ENCODE results near the gene RAD51C.
"Not testable (repeated sequence)": the region's sequence is repeated elsewhere in the genome, so short reads cannot be mapped to it uniquely, and the experiment has no call there.

RAD51C gene

GRCh38 chr17:58753026-58753425 is 60.6 kb downstream of the RAD51C start:
- Mint-ChIP-seq H3K27me3 (peaks cover 32% of the 10 kb centered on the region), H3K4me1 (peaks cover 9% of the 10 kb centered on the region), H3K9me3 (no peaks in the 10 kb centered on the region), H3K4me3 (no peak overlapping the region), H3K27ac (no peak overlapping the region), H3K36me3 (no peaks in the 10 kb centered on the region)
- no peak for ATAC-seq

- ATAC-seq = no peak
- peaks cover 39% of the 10 kb centered on the region for H3K27me3 Mint-ChIP-seq
- H3K36me3 Mint-ChIP-seq = no peaks in the 10 kb centered on the region
- no peaks in the 10 kb centered on the region for H3K9me3 Mint-ChIP-seq
- no peak overlapping the region for H3K27ac Mint-ChIP-seq
- H3K4me1 Mint-ChIP-seq = peaks cover 12% of the 10 kb centered on the region
- H3K4me3 Mint-ChIP-seq = peak overlapping the region; percentile 78
Measured at GRCh38 chr17:58755269-58755576, 62.8 kb downstream of the RAD51C start.

GRCh38 chr17:58755577-58756245 is 63.3 kb downstream of the RAD51C start, which contains the start of gene PPM1E:
Gene PPM1E (plus strand): TSS chr17:58755854.
- ATAC-seq = peak; percentile 80
- Mint-ChIP-seq H3K4me1 (peaks cover 16% of the 10 kb centered on the region), H3K36me3 (no peaks in the 10 kb centered on the region), H3K4me3 (peak within 1 kb of the TSS; percentile 89), H3K27ac (peak within 1 kb of the TSS; percentile 48), H3K27me3 (peaks cover 44% of the 10 kb centered on the region), H3K9me3 (no peaks in the 10 kb centered on the region)

GRCh38 chr17:58756246-58757161 is 64.1 kb downstream of the RAD51C start:
- peak; percentile 57 for ATAC-seq
- H3K27me3 Mint-ChIP-seq = peaks cover 52% of the 10 kb centered on the region
- peaks cover 16% of the 10 kb centered on the region for H3K4me1 Mint-ChIP-seq
- H3K36me3 Mint-ChIP-seq = no peaks in the 10 kb centered on the region
- peak overlapping the region; percentile 89 for H3K4me3 Mint-ChIP-seq
- no peaks in the 10 kb centered on the region for H3K9me3 Mint-ChIP-seq
- peak overlapping the region; percentile 48 for H3K27ac Mint-ChIP-seq

- Mint-ChIP-seq H3K4me3 (peak overlapping the region; percentile 89), H3K27ac (peak overlapping the region; percentile 48), H3K27me3 (peaks cover 59% of the 10 kb centered on the region), H3K9me3 (no peaks in the 10 kb centered on the region), H3K36me3 (no peaks in the 10 kb centered on the region), H3K4me1 (peaks cover 16% of the 10 kb centered on the region)
- no peak for ATAC-seq
Measured at GRCh38 chr17:58757162-58757613, 64.8 kb downstream of the RAD51C start.

GRCh38 chr17:58758890-58759289 is 66.5 kb downstream of the RAD51C start:
- H3K27me3 Mint-ChIP-seq = peaks cover 60% of the 10 kb centered on the region
- H3K27ac Mint-ChIP-seq = no peak overlapping the region
- no peaks in the 10 kb centered on the region for H3K9me3 Mint-ChIP-seq
- ATAC-seq = no peak
- H3K4me1 Mint-ChIP-seq = peaks cover 16% of the 10 kb centered on the region
- no peaks in the 10 kb centered on the region for H3K36me3 Mint-ChIP-seq
- no peak overlapping the region for H3K4me3 Mint-ChIP-seq

GRCh38 chr17:58759522-58759921 is 67.1 kb downstream of the RAD51C start:
- Mint-ChIP-seq H3K27ac (no peak overlapping the region), H3K4me1 (peaks cover 16% of the 10 kb centered on the region), H3K9me3 (no peaks in the 10 kb centered on the region), H3K4me3 (no peak overlapping the region), H3K27me3 (peaks cover 54% of the 10 kb centered on the region), H3K36me3 (no peaks in the 10 kb centered on the region)
- ATAC-seq = no peak

GRCh38 chr17:58760248-58760647 is 67.8 kb downstream of the RAD51C start:
- Mint-ChIP-seq H3K9me3 (no peaks in the 10 kb centered on the region), H3K36me3 (no peaks in the 10 kb centered on the region), H3K27me3 (peaks cover 46% of the 10 kb centered on the region), H3K4me3 (no peak overlapping the region), H3K4me1 (peaks cover 16% of the 10 kb centered on the region), H3K27ac (no peak overlapping the region)
- ATAC-seq = no peak

- ATAC-seq = no peak
- no peaks in the 10 kb centered on the region for H3K9me3 Mint-ChIP-seq
Measured at GRCh38 chr17:58763263-58763662, 70.9 kb downstream of the RAD51C start.

GRCh38 chr17:58764373-58764772 is 72.0 kb downstream of the RAD51C start:
- peaks cover 30% of the 10 kb centered on the region for H3K27me3 Mint-ChIP-seq
- ATAC-seq = no peak
- H3K4me1 Mint-ChIP-seq = peaks cover 7% of the 10 kb centered on the region
- no peaks in the 10 kb centered on the region for H3K9me3 Mint-ChIP-seq
- no peak overlapping the region for H3K4me3 Mint-ChIP-seq
- H3K27ac Mint-ChIP-seq = no peak overlapping the region
- H3K36me3 Mint-ChIP-seq = no peaks in the 10 kb centered on the region

More at GRCh38 chr17:58763263-58763662, 70.9 kb downstream of the RAD51C start:
- Mint-ChIP-seq H3K36me3 (no peaks in the 10 kb centered on the region), H3K4me1 (peaks cover 7% of the 10 kb centered on the region), H3K27me3 (peaks cover 30% of the 10 kb centered on the region), H3K27ac (no peak overlapping the region), H3K4me3 (no peak overlapping the region)

- H3K4me1 Mint-ChIP-seq, H3K27me3 Mint-ChIP-seq, ATAC-seq, H3K36me3 Mint-ChIP-seq, H3K27ac Mint-ChIP-seq, H3K4me3 Mint-ChIP-seq, H3K9me3 Mint-ChIP-seq: not testable (repeated sequence)
Measured at GRCh38 chr17:58778482-58778881, 86.1 kb downstream of the RAD51C start.

GRCh38 chr17:58779446-58779845 is 87.0 kb downstream of the RAD51C start:
- no peaks in the 10 kb centered on the region for H3K27me3 Mint-ChIP-seq
- no peak for ATAC-seq
- no peaks in the 10 kb centered on the region for H3K36me3 Mint-ChIP-seq
- no peak overlapping the region for H3K4me3 Mint-ChIP-seq
- no peak overlapping the region for H3K27ac Mint-ChIP-seq
- H3K9me3 Mint-ChIP-seq = no peaks in the 10 kb centered on the region
- no peaks in the 10 kb centered on the region for H3K4me1 Mint-ChIP-seq

GRCh38 chr17:58783380-58783779 is 91.0 kb downstream of the RAD51C start:
- H3K9me3 Mint-ChIP-seq = no peaks in the 10 kb centered on the region
- no peaks in the 10 kb centered on the region for H3K36me3 Mint-ChIP-seq
- no peak overlapping the region for H3K27ac Mint-ChIP-seq
- no peaks in the 10 kb centered on the region for H3K27me3 Mint-ChIP-seq
- no peak for ATAC-seq
- H3K4me1 Mint-ChIP-seq = no peaks in the 10 kb centered on the region
- no peak overlapping the region for H3K4me3 Mint-ChIP-seq

- Mint-ChIP-seq H3K36me3 (no peaks in the 10 kb centered on the region), H3K9me3 (no peaks in the 10 kb centered on the region), H3K27me3 (no peaks in the 10 kb centered on the region), H3K4me3 (no peak overlapping the region), H3K27ac (no peak overlapping the region), H3K4me1 (no peaks in the 10 kb centered on the region)
- no peak for ATAC-seq
Measured at GRCh38 chr17:58785097-58785496, 92.7 kb downstream of the RAD51C start.
